NCI-H2196 (cell line): Measurements from ENCODE around the gene ADAM15.

Experiments used
- DNase-seq: peaks from one replicate; lab custom pipeline; 2025; ENCODE audit not compliant: unreplicated experiment; lab: John Stamatoyannopoulos, UW

ADAM15 gene

GRCh38 chr1:155110381-155110780, 59.3 kb downstream of the ADAM15 start:
- no peak for DNase-seq

- DNase-seq, result no peak
Measured at GRCh38 chr1:155110826-155111225, 59.7 kb downstream of the ADAM15 start.
